HG02759 (cell line): ENCODE measurements around the gene CNTNAP2.
"Not testable (repeated sequence)": the region's sequence is repeated elsewhere in the genome, so short reads cannot be mapped to it uniquely, and the experiment has no call there.

Experiments
- ATAC-seq: cut with Tn5 transposase; IDR thresholded peaks from one replicate; pipeline ENCODE4 v1.9.1; 2021; ENCODE audit warnings: mild to moderate bottlenecking, moderate library complexity; ENCODE audit not compliant: unreplicated experiment

Gene CNTNAP2

GRCh38 chr7:146862415-146862814 lies 745.8 kb downstream of the CNTNAP2 start:
- no peak for ATAC-seq

GRCh38 chr7:146864644-146865043 lies 748.0 kb downstream of the CNTNAP2 start:
- no peak for ATAC-seq

- no peak for ATAC-seq
These were observed 749.1 kb downstream of the CNTNAP2 start for GRCh38 chr7:146865696-146866095.

GRCh38 chr7:146874722-146875121 lies 758.1 kb downstream of the CNTNAP2 start:
- ATAC-seq, result no peak

GRCh38 chr7:146875237-146875785 lies 758.7 kb downstream of the CNTNAP2 start:
- no peak for ATAC-seq

- no peak for ATAC-seq
These were observed 759.4 kb downstream of the CNTNAP2 start for GRCh38 chr7:146875981-146876380.

GRCh38 chr7:146876411-146876810 lies 759.8 kb downstream of the CNTNAP2 start:
- ATAC-seq, result no peak

GRCh38 chr7:146878901-146879300 lies 762.3 kb downstream of the CNTNAP2 start:
- ATAC-seq, result no peak

- no peak for ATAC-seq
These were observed 768.6 kb downstream of the CNTNAP2 start for GRCh38 chr7:146885231-146885630.

GRCh38 chr7:146889806-146890555 lies 773.4 kb downstream of the CNTNAP2 start:
- ATAC-seq, result no peak

- ATAC-seq, result no peak
These were observed 775.5 kb downstream of the CNTNAP2 start for GRCh38 chr7:146892151-146892550.

GRCh38 chr7:146894927-146895326 lies 778.3 kb downstream of the CNTNAP2 start:
- ATAC-seq, result no peak

GRCh38 chr7:146902266-146902665 lies 785.7 kb downstream of the CNTNAP2 start:
- ATAC-seq, result no peak

GRCh38 chr7:146902728-146903127 lies 786.1 kb downstream of the CNTNAP2 start:
- ATAC-seq, result no peak

- not testable (repeated sequence) for ATAC-seq
These were observed 789.1 kb downstream of the CNTNAP2 start for GRCh38 chr7:146905746-146906145.

GRCh38 chr7:146922782-146923181 lies 806.2 kb downstream of the CNTNAP2 start:
- ATAC-seq, result no peak

- no peak for ATAC-seq
These were observed 810.2 kb downstream of the CNTNAP2 start for GRCh38 chr7:146926841-146927240.

GRCh38 chr7:146937836-146938235 lies 821.2 kb downstream of the CNTNAP2 start:
- ATAC-seq, result no peak

GRCh38 chr7:146943483-146943882 lies 826.9 kb downstream of the CNTNAP2 start:
- no peak for ATAC-seq

- ATAC-seq, result no peak
These were observed 832.1 kb downstream of the CNTNAP2 start for GRCh38 chr7:146948703-146949102.

GRCh38 chr7:146956321-146956720 lies 839.7 kb downstream of the CNTNAP2 start:
- ATAC-seq, result no peak

GRCh38 chr7:146956853-146957252 lies 840.3 kb downstream of the CNTNAP2 start:
- ATAC-seq, result no peak
